Kidney (tissue), 14 donors: ENCODE measurements around the gene DNM1. TPM values are rescaled to one million over a fixed set of nuclear protein-coding genes. Genes with fewer than 3 reads are reported as not detected.
A peak's percentile ranks its signal among the peaks of the same experiment; 100 is the strongest.

ENCODE experiments used
- DNase-seq, 5 donors: peaks; one replicate each; pipeline ENCODE4 v3.0.0-alpha.2; 2013 to 2020
- FAIRE-seq: peaks from 2 replicates; lab custom pipeline; 2012; peaks lifted over from hg19 to GRCh38; lab: Jason Lieb, UNC
- H3K27ac ChIP-seq, 2 donors: one replicate each; pipeline ENCODE4 v1.7.0; 2013; ENCODE audit warnings: low read depth in 2 of 2, low read length in 2 of 2, inconsistent platforms in 1 of 2
- H3K27me3 ChIP-seq: one replicate; pipeline ENCODE4 v1.7.1; 2013; ENCODE audit warnings: low read length, inconsistent platforms; ENCODE audit not compliant: control insufficient read depth, insufficient read depth
- H3K36me3 ChIP-seq, 3 donors: one replicate each; pipeline versions ENCODE4 v1.7.0 to v1.7.1; 2013; ENCODE audit warnings: low read length in 3 of 3, control low read depth in 1 of 3, inconsistent platforms in 1 of 3; ENCODE audit not compliant: insufficient read depth in 3 of 3, control insufficient read depth in 2 of 3
- H3K4me1 ChIP-seq, 3 donors: one replicate each; pipeline versions ENCODE4 v1.7.0 to v1.7.1; 2013; ENCODE audit warnings: low read length in 3 of 3, inconsistent platforms in 1 of 3, low read depth in 1 of 3; ENCODE audit not compliant: control insufficient read depth in 2 of 3, insufficient read depth in 2 of 3
- H3K4me3 ChIP-seq, 3 donors: one replicate each; pipeline versions ENCODE4 v1.7.0 to v1.8.1; 2013; ENCODE audit warnings: low read length in 3 of 3, control low read depth in 1 of 3, inconsistent platforms in 1 of 3
- H3K9ac ChIP-seq, 3 donors: one replicate each; pipeline versions ENCODE4 v1.7.0 to v1.7.1; 2013; ENCODE audit warnings: low read length in 3 of 3, control low read depth in 1 of 3, inconsistent platforms in 1 of 3
- H3K9me3 ChIP-seq, 3 donors: one replicate each; pipeline versions ENCODE4 v1.7.0 to v1.7.1; 2013; ENCODE audit warnings: low read length in 3 of 3, control low read depth in 1 of 3, inconsistent platforms in 1 of 3; ENCODE audit not compliant: control insufficient read depth in 2 of 3, insufficient read depth in 1 of 3
- intact Hi-C: fragments of 100-400 bp; cut with DNase I; formaldehyde crosslinking; loops from one replicate; pipeline ENCODE4 v1.11.1; 2022
- polyA plus RNA-seq: library from polyadenylated mRNA; stranded (reverse); fragments of 350-450 nt; fragmentation: Illumina TruSeq; extraction: RNeasy Lipid Tissue Mini Kit (QIAGEN cat#74804); gene quantifications from one replicate; pipeline ENCODE4 v1.2.3, GENCODE V29; 2014; ENCODE audit warnings: low read depth, low replicate concordance; ENCODE audit not compliant: insufficient read depth
- total RNA-seq: library from RNA; stranded (reverse); fragmentation: NEBNext Ultra II Directional; extraction: Animal tissue kit (Norgen Biotek cat#: 25700); gene quantifications from one replicate; pipeline ENCODE4 v1.2.1, GENCODE V29; 2021
- TF ChIP-seq, protein P1 (sequence below): IDR thresholded peaks from 3 replicates; pipeline ENCODE4 v1.5.1; 2012; ENCODE audit warnings: mild to moderate bottlenecking, moderate library complexity, borderline replicate concordance; ENCODE audit not compliant: insufficient read depth; ENCODE audit errors: extremely low read depth
- donor health status: control.
- donor health status: control.
- donor health status: control.
- donor health status: control.
- donor health status: control.
- donor health status: DM: yes; HTN: yes; CAD: no.
- donor health status: Normal renal cell carcinoma (clear cell type).

Gene DNM1
- total and polyA plus RNA-seq, 2 donors from 2014 or later: 7.3 to 22.6 TPM

- peaks cover 0 to 23% (median 20%) of the 10 kb centered on the region in 3 donors for H3K36me3 ChIP-seq
- DNase-seq: peak in 4 of 5 donors; percentile 70 to 87 (median 76)
Observed at GRCh38 chr9:128254855-128255759, 51.9 kb downstream of the DNM1 start.

DNA sequence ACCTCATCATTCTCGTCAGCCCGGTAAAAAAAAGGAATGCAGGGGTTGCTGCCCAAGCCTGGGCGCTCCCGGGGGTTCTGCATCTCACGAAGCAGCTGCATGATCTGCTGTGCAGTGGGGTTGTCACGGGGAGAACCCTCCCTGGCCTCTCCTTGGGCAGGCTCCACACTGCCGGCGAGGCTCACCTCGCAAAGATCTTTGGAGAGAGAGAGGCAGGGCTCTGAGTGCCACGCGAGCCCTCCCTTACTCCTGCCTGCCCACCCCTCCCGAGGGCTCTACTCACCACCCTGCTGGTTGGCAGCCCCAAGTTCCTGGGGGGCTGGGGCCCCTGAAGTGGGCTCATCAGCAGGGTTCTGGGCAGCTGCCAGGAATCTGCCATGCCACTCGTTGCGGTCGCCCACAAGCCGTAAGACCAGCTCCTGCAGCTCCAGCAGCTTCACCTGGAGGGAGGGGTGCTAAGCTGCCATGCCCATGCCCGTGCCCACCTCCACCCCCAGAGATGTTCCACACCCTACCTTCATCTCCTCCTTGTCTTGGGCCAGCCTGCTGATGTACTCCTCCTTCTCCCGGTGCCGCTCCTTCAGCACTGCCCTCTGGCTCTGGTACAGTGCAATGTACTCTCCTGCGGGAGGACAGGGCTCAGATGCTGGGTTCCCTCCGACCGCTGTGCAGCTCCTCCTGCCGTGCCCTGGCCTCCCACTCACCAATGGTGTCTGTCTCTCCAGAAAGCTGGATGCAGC is 54.1 kb downstream of the DNM1 start:
- DNase-seq: peak in 1 of 5 donors; percentile 67

More at GRCh38 chr9:128254855-128255759, 51.9 kb downstream of the DNM1 start:
- no peak overlapping the region for H3K9ac ChIP-seq
- intact Hi-C loops: no loop called here
- H3K27me3 ChIP-seq: no peaks in the 10 kb centered on the region
- TF ChIP-seq, protein P1, sequence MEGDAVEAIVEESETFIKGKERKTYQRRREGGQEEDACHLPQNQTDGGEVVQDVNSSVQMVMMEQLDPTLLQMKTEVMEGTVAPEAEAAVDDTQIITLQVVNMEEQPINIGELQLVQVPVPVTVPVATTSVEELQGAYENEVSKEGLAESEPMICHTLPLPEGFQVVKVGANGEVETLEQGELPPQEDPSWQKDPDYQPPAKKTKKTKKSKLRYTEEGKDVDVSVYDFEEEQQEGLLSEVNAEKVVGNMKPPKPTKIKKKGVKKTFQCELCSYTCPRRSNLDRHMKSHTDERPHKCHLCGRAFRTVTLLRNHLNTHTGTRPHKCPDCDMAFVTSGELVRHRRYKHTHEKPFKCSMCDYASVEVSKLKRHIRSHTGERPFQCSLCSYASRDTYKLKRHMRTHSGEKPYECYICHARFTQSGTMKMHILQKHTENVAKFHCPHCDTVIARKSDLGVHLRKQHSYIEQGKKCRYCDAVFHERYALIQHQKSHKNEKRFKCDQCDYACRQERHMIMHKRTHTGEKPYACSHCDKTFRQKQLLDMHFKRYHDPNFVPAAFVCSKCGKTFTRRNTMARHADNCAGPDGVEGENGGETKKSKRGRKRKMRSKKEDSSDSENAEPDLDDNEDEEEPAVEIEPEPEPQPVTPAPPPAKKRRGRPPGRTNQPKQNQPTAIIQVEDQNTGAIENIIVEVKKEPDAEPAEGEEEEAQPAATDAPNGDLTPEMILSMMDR: peak; percentile 52
- H3K9me3 ChIP-seq: no peaks in the 10 kb centered on the region
- no peak overlapping the region for H3K4me3 ChIP-seq
- peaks cover 0 to 7% (median 0%) of the 10 kb centered on the region in 3 donors for H3K4me1 ChIP-seq
- H3K27ac ChIP-seq: no peak overlapping the region
- FAIRE-seq: no peak

GRCh38 chr9:128257907-128258306 is 54.7 kb downstream of the DNM1 start:
- Histone ChIP-seq H3K36me3 (peaks cover 5 to 43% (median 33%) of the 10 kb centered on the region in 3 donors), H3K27ac (no peak overlapping the region), H3K4me3 (no peak overlapping the region), H3K9me3 (no peaks in the 10 kb centered on the region), H3K9ac (no peak overlapping the region), H3K27me3 (no peaks in the 10 kb centered on the region), H3K4me1 (no peaks in the 10 kb centered on the region)
- intact Hi-C loops: no loop called here
- TF ChIP-seq, protein P1: no peak
- FAIRE-seq (no peak), DNase-seq (peak in 1 of 5 donors; percentile 59)

More for the DNA sequence above, 54.1 kb downstream of the DNM1 start:
- no peak overlapping the region for H3K4me3 ChIP-seq
- H3K4me1 ChIP-seq: peaks cover 0 to under 1% (median 0%) of the 10 kb centered on the region in 3 donors
- FAIRE-seq: no peak
- no peak overlapping the region for H3K9ac ChIP-seq
- no peak overlapping the region for H3K27ac ChIP-seq
- TF ChIP-seq, protein P1: no peak
- no peaks in the 10 kb centered on the region for H3K27me3 ChIP-seq
- intact Hi-C loops: no loop called here
- peaks cover 5 to 37% (median 28%) of the 10 kb centered on the region in 3 donors for H3K36me3 ChIP-seq
- no peaks in the 10 kb centered on the region for H3K9me3 ChIP-seq
